HL-60 (cell line): Measurements from ENCODE around the gene MPP2.
"Not testable (repeated sequence)": the region's sequence is repeated elsewhere in the genome, so short reads cannot be mapped to it uniquely, and the experiment has no call there.

Source experiments
- DNase-seq, 2 experiments: peaks; one replicate each; pipeline ENCODE4 v3.0.0-alpha.2; 2010 to 2020; ENCODE audit warnings: low read depth in 1 of 2, low spot score in 1 of 2
- H3K27ac ChIP-seq: fragments of 250-450 bp; sonication (Bioruptor Pico); replicated peaks from 2 replicates; pipeline ENCODE4 v1.5.1; 2020; ENCODE audit warnings: mild to moderate bottlenecking, moderate library complexity
- H3K27me3 ChIP-seq: fragments of 250-450 bp; sonication (Bioruptor Pico); 2 replicates; pipeline ENCODE4 v1.5.1; 2021; ENCODE audit warnings: mild to moderate bottlenecking, moderate library complexity; ENCODE audit not compliant: insufficient read depth, poor library complexity, severe bottlenecking
- H3K4me3 ChIP-seq: replicated peaks from 2 replicates; pipeline ENCODE4 v1.5.1; 2011; ENCODE audit warnings: mild to moderate bottlenecking, control low read depth, low read length; ENCODE audit not compliant: insufficient read depth
- CTCF ChIP-seq: IDR thresholded peaks from one replicate; pipeline ENCODE4 v1.5.1; 2011; ENCODE audit warnings: low read length, control low read depth, inconsistent platforms; ENCODE audit not compliant: insufficient read depth
- GABPA ChIP-seq: IDR thresholded peaks from 2 replicates; pipeline ENCODE4 v1.6.1; 2012; ENCODE audit warnings: low read depth
- POLR2AphosphoS5 ChIP-seq: IDR thresholded peaks from 2 replicates; pipeline ENCODE4 v1.6.1; 2012; ENCODE audit warnings: low read depth
- REST ChIP-seq: IDR thresholded peaks from 2 replicates; pipeline ENCODE4 v1.6.1; 2012; ENCODE audit warnings: low read depth; ENCODE audit not compliant: insufficient replicate concordance
- SPI1 ChIP-seq: IDR thresholded peaks from 2 replicates; pipeline ENCODE4 v1.6.1; 2012; ENCODE audit warnings: low read depth, mild to moderate bottlenecking, borderline replicate concordance

The MPP2 gene

GRCh38 chr17:43842091-43842974 is 65.0 kb downstream of the MPP2 start:
- H3K4me3 ChIP-seq, H3K27me3 ChIP-seq, H3K27ac ChIP-seq, DNase-seq: not testable (repeated sequence)

GRCh38 chr17:43841282-43841681 is 66.1 kb downstream of the MPP2 start:
- H3K27ac ChIP-seq = no peak overlapping the region
- no peaks in the 10 kb centered on the region for H3K27me3 ChIP-seq
- DNase-seq = no peak
- no peak for TF ChIP-seq CTCF
- no peak for TF ChIP-seq POLR2AphosphoS5
- no peak for TF ChIP-seq SPI1
- TF ChIP-seq REST = no peak
- no peak for TF ChIP-seq GABPA
- H3K4me3 ChIP-seq = no peak overlapping the region

- DNase-seq = no peak
- H3K27ac ChIP-seq = no peak overlapping the region
- no peaks in the 10 kb centered on the region for H3K27me3 ChIP-seq
- H3K4me3 ChIP-seq = no peak overlapping the region
- no peak for TF ChIP-seq REST
Measured at GRCh38 chr17:43840814-43841213, 66.5 kb downstream of the MPP2 start.

GRCh38 chr17:43839670-43840108 is 67.6 kb downstream of the MPP2 start:
- H3K4me3 ChIP-seq = no peak overlapping the region
- DNase-seq = no peak
- TF ChIP-seq REST = no peak
- no peak for TF ChIP-seq SPI1
- no peak for TF ChIP-seq GABPA
- no peaks in the 10 kb centered on the region for H3K27me3 ChIP-seq
- no peak overlapping the region for H3K27ac ChIP-seq
